GM18868 (cell line): ENCODE results near the gene SUCO.

Experiments
- ATAC-seq: cut with Tn5 transposase; IDR thresholded peaks from one replicate; pipeline ENCODE4 v1.9.1; 2021; ENCODE audit warnings: mild to moderate bottlenecking, moderate library complexity; ENCODE audit not compliant: unreplicated experiment

The SUCO gene

GRCh38 chr1:172640111-172640510, 107.2 kb downstream of the SUCO start:
- ATAC-seq, result no peak

- ATAC-seq, result no peak
Measured at GRCh38 chr1:172641492-172641891, 108.5 kb downstream of the SUCO start.

GRCh38 chr1:172642970-172643369, 110.0 kb downstream of the SUCO start:
- ATAC-seq, result no peak

GRCh38 chr1:172646653-172647052, 113.7 kb downstream of the SUCO start:
- ATAC-seq, result no peak

GRCh38 chr1:172647110-172647564, 114.2 kb downstream of the SUCO start:
- no peak for ATAC-seq

GRCh38 chr1:172647987-172648386, 115.0 kb downstream of the SUCO start:
- ATAC-seq, result no peak

- no peak for ATAC-seq
Measured at GRCh38 chr1:172650474-172651193, 117.7 kb downstream of the SUCO start.

- ATAC-seq, result no peak
Measured at GRCh38 chr1:172653015-172653709, 120.2 kb downstream of the SUCO start.

- ATAC-seq, result no peak
Measured at GRCh38 chr1:172654535-172654934, 121.6 kb downstream of the SUCO start.

GRCh38 chr1:172656576-172656975, 123.6 kb downstream of the SUCO start:
- ATAC-seq, result no peak

- ATAC-seq, result no peak
Measured at GRCh38 chr1:172657586-172657985, 124.6 kb downstream of the SUCO start.

GRCh38 chr1:172658871-172659453, 126.0 kb downstream of the SUCO start, which contains the start of gene FASLG:
Gene FASLG, plus strand, starts transcription at chr1:172659103. Its CDS starts 99 bp downstream, at chr1:172659202.
- no peak for ATAC-seq

GRCh38 chr1:172661107-172661506, 128.2 kb downstream of the SUCO start:
- no peak for ATAC-seq
